Stimulated activated naive CD8-positive, alpha-beta T cell treated with anti-CD3 and anti-CD28 coated beads, Interleukin-15, amount 100 ng/mL, for 72 hours (primary cell): Measurements from ENCODE around the gene ACBD4.
A peak's percentile ranks its signal among the peaks of the same experiment; 100 is the strongest.

Source experiments
- ATAC-seq: fragments of 150-1000 bp; cut with Tn5 transposase; 2 replicates; pipeline ENCODE4 v1.10.0; 2021; ENCODE audit warnings: mild to moderate bottlenecking, moderate library complexity
- DNase-seq, 2 donors: peaks; one replicate each; pipeline ENCODE4 v3.0.0; 2021 to 2022
- H3K27ac Mint-ChIP-seq, 2 donors: one replicate each; pipeline ENCODE4 v1.8.0; 2022; ENCODE audit warnings: mild to moderate bottlenecking in 2 of 2, mixed read lengths in 2 of 2, moderate library complexity in 2 of 2
- H3K27me3 Mint-ChIP-seq: one replicate; pipeline ENCODE4 v1.8.0; 2022; ENCODE audit warnings: mixed read lengths
- H3K4me1 Mint-ChIP-seq: one replicate; pipeline ENCODE4 v1.8.0; 2022; ENCODE audit warnings: mild to moderate bottlenecking, mixed read lengths
- H3K4me3 Mint-ChIP-seq, 2 donors: one replicate each; pipeline ENCODE4 v1.8.0; 2022; ENCODE audit warnings: mild to moderate bottlenecking in 2 of 2, mixed read lengths in 2 of 2, moderate library complexity in 1 of 2
- H3K9me3 Mint-ChIP-seq, 2 donors: one replicate each; pipeline ENCODE4 v1.8.0; 2022; ENCODE audit warnings: mixed read lengths in 2 of 2

The ACBD4 gene

GRCh38 chr17:45112559-45113423 lies 22.7 kb upstream of the ACBD4 start:
- DNase-seq (no peak), ATAC-seq (no peak)
- Mint-ChIP-seq H3K9me3 (no peaks in the 10 kb centered on the region), H3K4me3 (no peak overlapping the region), H3K27me3 (peaks cover 12% of the 10 kb centered on the region), H3K27ac (no peak overlapping the region), H3K4me1 (no peaks in the 10 kb centered on the region)

- Mint-ChIP-seq H3K27me3 (peaks cover 12% of the 10 kb centered on the region), H3K4me1 (no peaks in the 10 kb centered on the region), H3K4me3 (no peak overlapping the region), H3K27ac (no peak overlapping the region), H3K9me3 (no peaks in the 10 kb centered on the region)
- ATAC-seq (no peak), DNase-seq (no peak)
These were observed 22.1 kb upstream of the ACBD4 start for GRCh38 chr17:45113424-45113754.

GRCh38 chr17:45114117-45114932 lies 21.2 kb upstream of the ACBD4 start:
- Mint-ChIP-seq H3K4me3 (no peak overlapping the region), H3K4me1 (no peaks in the 10 kb centered on the region), H3K9me3 (no peaks in the 10 kb centered on the region), H3K27ac (peak overlapping the region in 1 of 2 donors; percentile 38), H3K27me3 (peaks cover 16% of the 10 kb centered on the region)
- DNase-seq, result no peak
- no peak for ATAC-seq

- Mint-ChIP-seq H3K27me3 (peaks cover 24% of the 10 kb centered on the region), H3K9me3 (no peaks in the 10 kb centered on the region), H3K4me1 (no peaks in the 10 kb centered on the region), H3K4me3 (no peak overlapping the region), H3K27ac (peak overlapping the region in 1 of 2 donors; percentile 50)
- DNase-seq, result no peak
- no peak for ATAC-seq
These were observed 20.4 kb upstream of the ACBD4 start for GRCh38 chr17:45115015-45115625.

- no peak overlapping the region for H3K27ac Mint-ChIP-seq
These were observed 19.6 kb upstream of the ACBD4 start for GRCh38 chr17:45115871-45116270.

GRCh38 chr17:45116434-45117016 lies 19.0 kb upstream of the ACBD4 start:
- Mint-ChIP-seq H3K27me3 (peaks cover 32% of the 10 kb centered on the region), H3K4me3 (no peak overlapping the region), H3K27ac (no peak overlapping the region), H3K9me3 (no peaks in the 10 kb centered on the region), H3K4me1 (peaks cover 4% of the 10 kb centered on the region)
- DNase-seq (no peak), ATAC-seq (no peak)

More at GRCh38 chr17:45115871-45116270, 19.6 kb upstream of the ACBD4 start:
- no peaks in the 10 kb centered on the region for H3K9me3 Mint-ChIP-seq
- no peak overlapping the region for H3K4me3 Mint-ChIP-seq
- ATAC-seq (no peak), DNase-seq (no peak)
- no peaks in the 10 kb centered on the region for H3K4me1 Mint-ChIP-seq
- H3K27me3 Mint-ChIP-seq, result peaks cover 27% of the 10 kb centered on the region

- peaks cover 6% of the 10 kb centered on the region for H3K4me1 Mint-ChIP-seq
- no peak overlapping the region for H3K27ac Mint-ChIP-seq
- no peak for ATAC-seq
- no peak overlapping the region for H3K4me3 Mint-ChIP-seq
- H3K9me3 Mint-ChIP-seq, result no peaks in the 10 kb centered on the region
- peaks cover 39% of the 10 kb centered on the region for H3K27me3 Mint-ChIP-seq
- no peak for DNase-seq
These were observed 18.2 kb upstream of the ACBD4 start for GRCh38 chr17:45117334-45117733.

GRCh38 chr17:45117848-45118646 lies 17.4 kb upstream of the ACBD4 start:
- no peak for DNase-seq
- Mint-ChIP-seq H3K9me3 (no peaks in the 10 kb centered on the region), H3K4me1 (peaks cover 6% of the 10 kb centered on the region), H3K4me3 (no peak overlapping the region), H3K27me3 (peaks cover 39% of the 10 kb centered on the region), H3K27ac (peak overlapping the region in 1 of 2 donors; percentile 91)
- no peak for ATAC-seq

- no peaks in the 10 kb centered on the region for H3K9me3 Mint-ChIP-seq
- H3K27me3 Mint-ChIP-seq, result peaks cover 39% of the 10 kb centered on the region
- DNase-seq (no peak), ATAC-seq (no peak)
- peaks cover 6% of the 10 kb centered on the region for H3K4me1 Mint-ChIP-seq
- H3K27ac Mint-ChIP-seq, result no peak overlapping the region
- no peak overlapping the region for H3K4me3 Mint-ChIP-seq
These were observed 16.8 kb upstream of the ACBD4 start for GRCh38 chr17:45118691-45119090.

GRCh38 chr17:45119964-45120363 lies 15.5 kb upstream of the ACBD4 start:
- H3K4me1 Mint-ChIP-seq, result peaks cover 6% of the 10 kb centered on the region

GRCh38 chr17:45120558-45120957 lies 14.9 kb upstream of the ACBD4 start:
- Mint-ChIP-seq H3K27me3 (peaks cover 38% of the 10 kb centered on the region), H3K4me3 (no peak overlapping the region), H3K27ac (no peak overlapping the region), H3K4me1 (peaks cover 6% of the 10 kb centered on the region), H3K9me3 (no peaks in the 10 kb centered on the region)
- DNase-seq, result no peak
- peak; percentile 16 for ATAC-seq

More at GRCh38 chr17:45119964-45120363, 15.5 kb upstream of the ACBD4 start:
- no peak overlapping the region for H3K27ac Mint-ChIP-seq
- no peak overlapping the region for H3K4me3 Mint-ChIP-seq
- H3K9me3 Mint-ChIP-seq, result no peaks in the 10 kb centered on the region
- ATAC-seq (no peak), DNase-seq (no peak)
- peaks cover 39% of the 10 kb centered on the region for H3K27me3 Mint-ChIP-seq

GRCh38 chr17:45121055-45121454 lies 14.4 kb upstream of the ACBD4 start:
- Mint-ChIP-seq H3K4me1 (peaks cover 6% of the 10 kb centered on the region), H3K27ac (no peak overlapping the region), H3K4me3 (no peak overlapping the region), H3K9me3 (no peaks in the 10 kb centered on the region), H3K27me3 (peaks cover 33% of the 10 kb centered on the region)
- no peak for DNase-seq
- ATAC-seq, result peak; percentile 6

- DNase-seq, result no peak
- Mint-ChIP-seq H3K4me3 (no peak overlapping the region), H3K9me3 (no peaks in the 10 kb centered on the region), H3K27me3 (peaks cover 27% of the 10 kb centered on the region), H3K4me1 (peaks cover 6% of the 10 kb centered on the region), H3K27ac (peak overlapping the region in 1 of 2 donors; percentile 69)
- no peak for ATAC-seq
These were observed 12.3 kb upstream of the ACBD4 start for GRCh38 chr17:45123076-45123770.
